Thymus (tissue), 11 donors: Measurements from ENCODE around the gene GAGE10. TPM values are rescaled to one million over a fixed set of nuclear protein-coding genes. Genes with fewer than 3 reads are reported as not detected.

Experiments used
- DNase-seq, 9 donors: peaks; one replicate each; pipeline ENCODE4 v3.0.0-alpha.2; 2013; ENCODE audit warnings: low spot score in 9 of 9, low read depth in 6 of 9, missing footprints in 1 of 9
- H3K27ac ChIP-seq, 2 donors: one replicate each; pipeline ENCODE4 v1.5.1; 2013; ENCODE audit warnings: control low read depth in 1 of 2, low read depth in 1 of 2, low read length in 1 of 2, mild to moderate bottlenecking in 1 of 2, moderate library complexity in 1 of 2
- H3K27me3 ChIP-seq, 2 donors: one replicate each; pipeline ENCODE4 v1.5.1; 2013; ENCODE audit warnings: low read length in 1 of 2; ENCODE audit not compliant: control insufficient read depth in 2 of 2, insufficient read depth in 1 of 2
- H3K36me3 ChIP-seq, 2 donors: one replicate each; pipeline ENCODE4 v1.5.1; 2013; ENCODE audit warnings: low read length in 1 of 2, mild to moderate bottlenecking in 1 of 2, moderate library complexity in 1 of 2; ENCODE audit not compliant: control insufficient read depth in 2 of 2, insufficient read depth in 2 of 2
- H3K4me1 ChIP-seq, 2 donors: one replicate each; pipeline ENCODE4 v1.5.1; 2013; ENCODE audit warnings: low read length in 2 of 2; ENCODE audit not compliant: control insufficient read depth in 2 of 2, insufficient read depth in 2 of 2
- H3K4me3 ChIP-seq, 2 donors: one replicate each; pipeline ENCODE4 v1.5.1; 2013; ENCODE audit warnings: low read length in 2 of 2, control low read depth in 1 of 2, mild to moderate bottlenecking in 1 of 2
- H3K9me3 ChIP-seq, 2 donors: one replicate each; pipeline ENCODE4 v1.5.1; 2013; ENCODE audit warnings: low read length in 1 of 2, mild to moderate bottlenecking in 1 of 2; ENCODE audit not compliant: control insufficient read depth in 2 of 2, insufficient read depth in 1 of 2
- WGBS: extraction: QIAGEN DNeasy Blood & Tissue Kit; methylation state at CpG from one replicate; pipeline ENCODE4 v1.1.7; 2013; 5-methylcytosine and 5-hydroxymethylcytosine counted together
- polyA plus RNA-seq: library from polyadenylated mRNA; stranded (reverse); fragments of 200-250 nt; gene quantifications from one replicate; pipeline ENCODE4 v1.2.3, GENCODE V29; 2013
- total RNA-seq: library from RNA; stranded (reverse); fragments of 120-200 nt; gene quantifications from one replicate; pipeline ENCODE4 v1.2.4, GENCODE V29; 2013
- donor health status: healthy.

Gene GAGE10
- total and polyA plus RNA-seq, 2 donors = not detected

GRCh38 chrX:49263631-49264030, 39.8 kb upstream of the GAGE10 start:
- no peaks in the 10 kb centered on the region for H3K36me3 ChIP-seq
- WGBS = 95% methylated on average over 10 of the region's 10 CpGs
- DNase-seq = no peak
- H3K9me3 ChIP-seq = no peaks in the 10 kb centered on the region
- H3K27ac ChIP-seq = peak overlapping the region in 1 of 2 donors; percentile 76
- H3K27me3 ChIP-seq = no peaks in the 10 kb centered on the region
- peak overlapping the region in 1 of 2 donors; percentile 23 for H3K4me3 ChIP-seq
- H3K4me1 ChIP-seq = peaks cover 13 to 82% of the 10 kb centered on the region in 2 donors

GRCh38 chrX:49264460-49264859, 39.0 kb upstream of the GAGE10 start, which contains the start of gene FOXP3:
TSS of gene FOXP3 (minus strand) at chrX:49264710. CDS start at chrX:49258505, 6,205 bp downstream.
- H3K36me3 ChIP-seq = no peaks in the 10 kb centered on the region
- no peaks in the 10 kb centered on the region for H3K9me3 ChIP-seq
- H3K4me1 ChIP-seq = peaks cover 12 to 76% of the 10 kb centered on the region in 2 donors
- 85% methylated on average over 11 of the region's 11 CpGs for WGBS
- H3K4me3 ChIP-seq = peak within 1 kb of the TSS in 1 of 2 donors; percentile 23
- H3K27me3 ChIP-seq = no peaks in the 10 kb centered on the region
- no peak for DNase-seq
- peak within 1 kb of the TSS in 1 of 2 donors; percentile 76 for H3K27ac ChIP-seq

DNA sequence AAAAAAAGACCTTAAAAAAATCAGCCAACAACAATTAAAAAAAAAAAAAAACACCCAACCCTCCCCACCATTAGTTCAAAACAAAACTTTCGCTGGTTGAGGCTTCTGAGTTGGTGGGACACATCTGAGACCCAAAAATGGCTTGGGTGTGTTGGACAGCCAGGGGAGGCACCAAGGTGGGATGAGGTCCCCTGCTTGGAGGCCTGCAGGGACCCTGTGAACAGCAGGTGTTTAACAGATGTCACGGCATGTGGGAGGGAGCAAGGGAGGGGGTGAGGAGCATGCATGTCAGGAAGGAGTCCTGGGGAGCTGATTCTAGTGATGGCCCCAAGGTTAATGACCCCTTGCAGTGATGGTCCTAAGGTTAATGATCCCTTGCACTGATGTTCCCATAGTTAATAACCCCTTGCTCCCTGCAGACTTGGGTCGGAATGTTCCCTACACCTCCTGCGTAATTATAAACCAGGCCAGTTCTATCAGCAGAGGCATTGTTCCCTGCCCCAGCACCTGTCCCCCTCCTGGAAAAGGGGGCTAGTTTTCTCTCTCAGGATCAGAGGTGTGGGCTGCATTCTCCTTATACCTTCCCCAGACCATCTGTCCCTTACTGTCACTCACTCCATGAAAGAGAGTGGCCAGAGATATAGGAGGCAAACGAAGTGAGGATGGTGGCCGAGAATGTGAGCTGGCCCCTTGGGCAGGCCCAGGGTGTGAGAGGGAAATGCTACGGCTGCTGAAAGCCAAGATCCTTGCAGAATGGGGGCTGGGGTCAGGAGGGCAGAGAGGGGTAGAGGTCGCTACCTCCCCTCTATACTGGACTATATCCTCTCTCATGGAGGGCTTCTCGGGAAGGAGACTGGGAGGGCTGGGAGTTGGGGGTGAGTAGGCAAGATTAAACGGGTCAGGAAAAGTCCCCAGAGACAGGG, 36.7 kb upstream of the GAGE10 start:
- Histone ChIP-seq H3K27ac (peak overlapping the region in 1 of 2 donors; percentile 61), H3K4me1 (peaks cover 20 to 76% of the 10 kb centered on the region in 2 donors), H3K4me3 (no peak overlapping the region), H3K36me3 (no peaks in the 10 kb centered on the region), H3K27me3 (no peaks in the 10 kb centered on the region), H3K9me3 (peaks cover 0 to 6% of the 10 kb centered on the region in 2 donors)
- WGBS = 89% methylated on average over 10 of the region's 10 CpGs
- peak in 1 of 9 donors; percentile 63 for DNase-seq

GRCh38 chrX:49268702-49269009, 34.8 kb upstream of the GAGE10 start:
- Histone ChIP-seq H3K27me3 (no peaks in the 10 kb centered on the region), H3K4me3 (peak overlapping the region; percentile 47 to 78), H3K9me3 (peaks cover 0 to 6% of the 10 kb centered on the region in 2 donors), H3K27ac (peak overlapping the region; percentile 83 to 94), H3K36me3 (peaks cover 0 to 5% of the 10 kb centered on the region in 2 donors), H3K4me1 (peaks cover 31 to 85% of the 10 kb centered on the region in 2 donors)
- no peak for DNase-seq
- WGBS = 1% methylated on average over 4 of the region's 4 CpGs

- Histone ChIP-seq H3K36me3 (peaks cover 0 to 5% of the 10 kb centered on the region in 2 donors), H3K4me1 (peaks cover 34 to 85% of the 10 kb centered on the region in 2 donors), H3K9me3 (peaks cover 0 to 6% of the 10 kb centered on the region in 2 donors), H3K27me3 (no peaks in the 10 kb centered on the region), H3K4me3 (peak overlapping the region; percentile 63 to 78), H3K27ac (peak overlapping the region; percentile 96 to 97)
- DNase-seq = peak; percentile 76 to 96 (median 91)
- under 1% methylated on average over 45 of the region's 45 CpGs for WGBS
Measured at GRCh38 chrX:49269010-49269766, 34.3 kb upstream of the GAGE10 start.

- Histone ChIP-seq H3K36me3 (peaks cover 0 to 5% of the 10 kb centered on the region in 2 donors), H3K9me3 (peaks cover 0 to 6% of the 10 kb centered on the region in 2 donors), H3K27ac (peak within 1 kb of the TSS; percentile 96 to 97), H3K4me3 (peak within 1 kb of the TSS; percentile 63 to 78), H3K27me3 (no peaks in the 10 kb centered on the region), H3K4me1 (peaks cover 34 to 85% of the 10 kb centered on the region in 2 donors)
- no peak for DNase-seq
- WGBS = under 1% methylated on average over 68 of the region's 70 CpGs
Measured at GRCh38 chrX:49269767-49270248, 33.6 kb upstream of the GAGE10 start, which contains the start of gene PPP1R3F. TSS of gene PPP1R3F (plus strand) at chrX:49269793. CDS start at chrX:49269870, 77 bp downstream.

- H3K27ac ChIP-seq = peak overlapping the region; percentile 75 to 97
- peaks cover 0 to 5% of the 10 kb centered on the region in 2 donors for H3K36me3 ChIP-seq
- H3K4me3 ChIP-seq = peak overlapping the region; percentile 51 to 78
- DNase-seq = no peak
- no peaks in the 10 kb centered on the region for H3K27me3 ChIP-seq
- peaks cover 39 to 85% of the 10 kb centered on the region in 2 donors for H3K4me1 ChIP-seq
- peaks cover 0 to 6% of the 10 kb centered on the region in 2 donors for H3K9me3 ChIP-seq
- WGBS = 56% methylated on average over 66 of the region's 66 CpGs
Measured at GRCh38 chrX:49270249-49270921, 33.1 kb upstream of the GAGE10 start.

- H3K4me1 ChIP-seq = peaks cover 40 to 85% of the 10 kb centered on the region in 2 donors
- DNase-seq = no peak
- H3K27me3 ChIP-seq = no peaks in the 10 kb centered on the region
- H3K4me3 ChIP-seq = no peak overlapping the region
- H3K36me3 ChIP-seq = peaks cover 0 to 5% of the 10 kb centered on the region in 2 donors
- H3K9me3 ChIP-seq = peaks cover 0 to 6% of the 10 kb centered on the region in 2 donors
- no peak overlapping the region for H3K27ac ChIP-seq
- WGBS = 98% methylated on average over 2 of the region's 2 CpGs
Measured at GRCh38 chrX:49271341-49271740, 32.1 kb upstream of the GAGE10 start.
